GM10266 (cell line): ENCODE results near the gene BANF2.

Source experiments
- DNase-seq: peaks from one replicate; pipeline ENCODE4 v3.0.0; 2012; ENCODE audit errors: extremely low spot score
- CTCF ChIP-seq: IDR thresholded peaks from 2 replicates; pipeline ENCODE4 v1.5.1; 2012; ENCODE audit warnings: mild to moderate bottlenecking, low read depth; ENCODE audit not compliant: control insufficient read depth, insufficient read depth; ENCODE audit errors: missing control alignments

BANF2 gene

GRCh38 chr20:17758512-17758911 lies 58.7 kb downstream of the BANF2 start:
- TF ChIP-seq CTCF, result no peak
- no peak for DNase-seq

- no peak for DNase-seq
- no peak for TF ChIP-seq CTCF
Measured at GRCh38 chr20:17759449-17759848, 59.7 kb downstream of the BANF2 start.

GRCh38 chr20:17761604-17762003 lies 61.8 kb downstream of the BANF2 start:
- no peak for TF ChIP-seq CTCF
- no peak for DNase-seq

- no peak for TF ChIP-seq CTCF
- DNase-seq, result no peak
Measured at GRCh38 chr20:17762243-17762872, 62.6 kb downstream of the BANF2 start.

- no peak for DNase-seq
- no peak for TF ChIP-seq CTCF
Measured at GRCh38 chr20:17762873-17763557, 63.2 kb downstream of the BANF2 start.

- no peak for DNase-seq
- TF ChIP-seq CTCF, result no peak
Measured at GRCh38 chr20:17765017-17765416, 65.3 kb downstream of the BANF2 start.

- DNase-seq, result no peak
- no peak for TF ChIP-seq CTCF
Measured at GRCh38 chr20:17765584-17765983, 65.8 kb downstream of the BANF2 start.
